Endodermal cell (in vitro differentiated cells): ENCODE data around the gene ABCA8. TPM values are rescaled to one million over a fixed set of nuclear protein-coding genes. Genes with fewer than 3 reads are reported as not detected.

ENCODE experiments used
- DNase-seq: peaks from one replicate; pipeline ENCODE4 v3.0.0-alpha.2; 2017
- H3K27ac ChIP-seq: 2 replicates; pipeline ENCODE4 v1.5.1; 2013; ENCODE audit warnings: mild to moderate bottlenecking, low read depth, low read length, moderate library complexity
- H3K27me3 ChIP-seq: 2 replicates; pipeline ENCODE4 v1.6.1; 2013; ENCODE audit warnings: mild to moderate bottlenecking, low read length, moderate library complexity; ENCODE audit not compliant: insufficient read depth, control insufficient read depth, poor library complexity, severe bottlenecking
- H3K36me3 ChIP-seq: 2 replicates; pipeline ENCODE4 v1.7.0; 2013; ENCODE audit warnings: mild to moderate bottlenecking, low read length, moderate library complexity; ENCODE audit not compliant: control insufficient read depth, insufficient read depth
- H3K4me1 ChIP-seq: one replicate; pipeline ENCODE4 v1.7.0; 2013; ENCODE audit warnings: low read length; ENCODE audit not compliant: control insufficient read depth, insufficient read depth
- H3K4me3 ChIP-seq: 2 replicates; pipeline ENCODE4 v1.5.1; 2013; ENCODE audit warnings: mild to moderate bottlenecking, low read length, moderate library complexity
- H3K9ac ChIP-seq: 2 replicates; pipeline ENCODE4 v1.6.1; 2013; ENCODE audit warnings: mild to moderate bottlenecking, low read length, moderate library complexity; ENCODE audit not compliant: poor library complexity, severe bottlenecking; ENCODE audit errors: extremely low read depth
- H3K9me3 ChIP-seq: 2 replicates; pipeline ENCODE4 v1.6.1; 2013; ENCODE audit warnings: mild to moderate bottlenecking, low read length, moderate library complexity; ENCODE audit not compliant: control insufficient read depth
- H3K27ac Mint-ChIP-seq: 2 replicates; pipeline ENCODE4 v1.8.0; 2020; ENCODE audit warnings: mixed read lengths
- H3K27me3 Mint-ChIP-seq: 2 replicates; pipeline ENCODE4 v1.8.0; 2021; ENCODE audit warnings: mild to moderate bottlenecking, mixed read lengths; ENCODE audit not compliant: insufficient read depth
- H3K36me3 Mint-ChIP-seq: 2 replicates; pipeline ENCODE4 v1.8.0; 2020; ENCODE audit warnings: low read depth, mixed read lengths
- H3K4me1 Mint-ChIP-seq: 2 replicates; pipeline ENCODE4 v1.8.0; 2020; ENCODE audit warnings: mixed read lengths
- H3K4me3 Mint-ChIP-seq: 2 replicates; pipeline ENCODE4 v1.8.0; 2020; ENCODE audit warnings: mild to moderate bottlenecking, moderate library complexity, mixed read lengths
- H3K9me3 Mint-ChIP-seq: 2 replicates; pipeline ENCODE4 v1.8.0; 2020; ENCODE audit warnings: mild to moderate bottlenecking, mixed read lengths
- CTCF ChIP-seq: fragments of 200-600 bp; sonication (generic); conservative IDR thresholded peaks from 2 replicates; pipeline ENCODE4 v1.5.0; 2021; ENCODE audit warnings: antibody characterized with exemption, mild to moderate bottlenecking
- WGBS, 2 experiments: methylation state at CpG; one replicate each; pipeline versions ENCODE4 v1.1.5 to v1.1.7; 2013; ENCODE audit warnings: missing lambda C conversion rate in 2 of 2, mixed read lengths in 1 of 2; ENCODE audit not compliant: insufficient coverage in 1 of 2, insufficient read length in 1 of 2; 5-methylcytosine and 5-hydroxymethylcytosine counted together
- total RNA-seq, 2 donors: library from RNA; stranded (reverse); fragmentation: NEBNext Ultra II Directional in 1 of 2; extraction: Animal tissue kit (Norgen Biotek cat#: 25700) in 1 of 2; gene quantifications; 2 replicates in 1 of 2; 3 replicates in 1 of 2; pipeline ENCODE4 v1.2.1, GENCODE V29; 2021

ABCA8 gene
- total RNA-seq, 2 donors from 2014 or later = not detected

DNA sequence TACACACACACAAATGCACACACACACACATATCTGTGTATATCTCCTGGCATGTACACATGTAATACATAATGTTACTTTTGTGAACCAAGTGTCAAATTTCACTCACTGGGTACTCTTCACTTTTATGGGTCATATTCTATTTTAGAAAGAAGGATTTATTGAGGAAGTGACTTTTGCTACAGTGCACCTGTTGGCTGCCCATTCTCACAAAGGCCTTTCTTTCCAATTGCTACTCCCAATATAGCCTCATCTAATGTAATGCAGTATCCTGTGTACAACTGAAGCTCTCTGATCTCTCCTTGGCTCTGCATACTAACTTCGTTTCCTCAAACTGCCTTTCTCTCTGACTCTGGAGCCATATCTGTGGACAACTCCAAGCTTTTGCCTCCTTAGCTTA is 107.5 kb downstream of the ABCA8 start:
- Histone ChIP-seq H3K4me1 (no peaks in the 10 kb centered on the region), H3K4me3 (no peak overlapping the region), H3K27ac (no peak overlapping the region), H3K9me3 (no peaks in the 10 kb centered on the region), H3K27me3 (no peaks in the 10 kb centered on the region), H3K9ac (no peak overlapping the region), H3K36me3 (no peaks in the 10 kb centered on the region)
- H3K27ac Mint-ChIP-seq = no peak overlapping the region
- DNase-seq = no peak
- peaks cover 4% of the 10 kb centered on the region for H3K4me1 Mint-ChIP-seq
- 88 to 100% methylated on average over 1 of the region's 1 CpG for WGBS, 2 experiments
- no peaks in the 10 kb centered on the region for H3K36me3 Mint-ChIP-seq
- peaks cover 3% of the 10 kb centered on the region for H3K27me3 Mint-ChIP-seq
- peaks cover 14% of the 10 kb centered on the region for H3K9me3 Mint-ChIP-seq
- no peak for TF ChIP-seq CTCF
- H3K4me3 Mint-ChIP-seq = no peak overlapping the region

GRCh38 chr17:68843522-68843921 is 111.7 kb downstream of the ABCA8 start:
- Histone ChIP-seq H3K4me3 (no peak overlapping the region), H3K27me3 (no peaks in the 10 kb centered on the region), H3K9me3 (no peaks in the 10 kb centered on the region), H3K36me3 (no peaks in the 10 kb centered on the region), H3K9ac (no peak overlapping the region), H3K4me1 (no peaks in the 10 kb centered on the region), H3K27ac (no peak overlapping the region)
- Mint-ChIP-seq H3K27me3 (no peaks in the 10 kb centered on the region), H3K4me3 (no peak overlapping the region), H3K9me3 (peaks cover 14% of the 10 kb centered on the region), H3K36me3 (no peaks in the 10 kb centered on the region), H3K4me1 (peaks cover 4% of the 10 kb centered on the region), H3K27ac (no peak overlapping the region)
- WGBS, 2 experiments = 81% methylated on average over 3 of the region's 3 CpGs; no CpG with 5 or more reads in 1 of the 2 experiments
- no peak for DNase-seq
- no peak for TF ChIP-seq CTCF

DNA sequence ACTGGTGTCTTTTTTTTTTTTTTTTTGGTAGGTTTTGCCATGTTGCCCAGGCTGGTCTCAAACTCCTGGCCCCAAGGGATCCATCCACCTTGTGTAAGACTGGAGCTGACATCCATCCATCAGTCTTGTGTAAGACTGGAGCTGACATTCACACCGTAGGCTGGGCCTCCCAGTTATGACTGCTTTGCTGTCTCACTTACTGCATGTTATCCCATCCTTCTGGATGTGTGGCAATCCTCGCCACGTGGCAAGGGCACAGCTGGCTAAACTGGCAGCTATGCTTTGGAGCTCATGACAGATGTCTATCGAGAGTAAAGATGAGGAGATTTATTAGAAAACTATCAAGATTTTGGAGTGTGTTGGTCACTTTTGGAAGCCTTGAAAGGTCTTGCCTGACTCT is 115.1 kb downstream of the ABCA8 start:
- Mint-ChIP-seq H3K27ac (no peak overlapping the region), H3K27me3 (no peaks in the 10 kb centered on the region), H3K36me3 (no peaks in the 10 kb centered on the region), H3K9me3 (peaks cover 1% of the 10 kb centered on the region), H3K4me1 (peaks cover 4% of the 10 kb centered on the region), H3K4me3 (no peak overlapping the region)
- no peak for TF ChIP-seq CTCF
- H3K4me1 ChIP-seq = no peaks in the 10 kb centered on the region
- WGBS, 2 experiments = 77% methylated on average over 4 of the region's 4 CpGs; no CpG with 5 or more reads in 1 of the 2 experiments
- no peaks in the 10 kb centered on the region for H3K27me3 ChIP-seq
- no peaks in the 10 kb centered on the region for H3K36me3 ChIP-seq
- H3K9ac ChIP-seq = no peak overlapping the region
- no peak overlapping the region for H3K27ac ChIP-seq
- no peak overlapping the region for H3K4me3 ChIP-seq
- no peaks in the 10 kb centered on the region for H3K9me3 ChIP-seq
- DNase-seq = no peak
